Measurements from ENCODE around the gene ADGRG7.

ADGRG7 gene

DNA sequence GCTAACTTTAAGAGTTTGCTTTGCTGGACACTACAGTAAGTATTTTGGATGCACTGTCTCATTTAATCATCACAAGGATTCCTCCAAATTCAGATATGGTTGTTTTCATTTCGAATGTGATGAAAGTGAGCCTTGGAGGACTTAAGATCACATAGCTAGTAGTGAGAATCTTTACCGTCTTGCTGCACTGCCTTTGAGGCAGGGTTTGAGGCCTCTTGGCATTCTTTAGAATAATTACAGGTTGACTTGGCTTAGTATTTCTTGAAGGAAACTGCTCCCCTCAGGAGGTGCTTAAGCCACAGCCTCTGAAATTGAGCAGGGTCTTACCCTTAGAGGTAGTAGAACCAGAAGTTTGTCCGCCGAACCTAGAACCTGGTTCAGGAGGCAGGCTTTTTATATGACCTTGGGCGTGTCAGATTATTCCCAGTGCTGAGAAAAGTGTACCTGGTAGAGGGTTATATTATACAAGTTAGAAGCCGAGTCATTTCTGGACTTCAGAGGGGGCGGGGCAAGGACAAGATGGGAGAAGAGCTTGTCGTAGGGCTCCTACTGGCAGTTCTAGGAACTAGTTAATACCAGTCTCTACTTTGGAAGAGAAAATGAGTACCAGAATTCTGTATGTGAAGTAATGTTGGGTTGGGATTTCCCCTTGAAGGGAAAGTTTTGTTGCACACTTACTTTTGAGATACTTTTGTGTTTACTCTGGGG is 101.0 kb downstream of the ADGRG7 start:
- Histone ChIP-seq H3K4me1 (ENCODE audit: control insufficient read depth, insufficient read depth, low read length) (no peaks in the 10 kb centered on the region), H3K36me3 (ENCODE audit: control insufficient read depth, insufficient read depth, low read length) (peaks cover 6% of the 10 kb centered on the region)

DNA sequence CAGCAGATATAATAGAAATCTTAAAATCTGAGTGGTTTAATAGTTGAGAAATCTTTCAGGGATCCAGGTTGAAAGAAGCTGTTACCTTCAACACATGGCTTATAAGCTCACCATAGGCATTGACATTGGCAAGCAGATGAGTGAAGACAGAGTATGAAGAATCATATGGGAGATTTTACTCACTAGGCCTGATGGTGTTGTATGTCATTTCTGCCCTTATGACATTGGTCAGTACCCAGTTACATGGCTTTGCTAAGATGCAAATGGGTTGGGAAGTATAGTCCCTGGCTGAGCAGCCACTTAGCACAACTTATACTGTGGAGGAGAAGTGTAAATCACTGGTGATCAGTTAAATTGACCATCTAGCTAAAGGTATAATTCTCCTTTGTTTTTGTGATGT is 105.8 kb downstream of the ADGRG7 start:
- peaks cover 13% of the 10 kb centered on the region for H3K36me3 ChIP-seq (ENCODE audit: control insufficient read depth, insufficient read depth, low read length)
- peaks cover 8% of the 10 kb centered on the region for H3K4me1 ChIP-seq (ENCODE audit: control insufficient read depth, insufficient read depth, low read length)

More for the DNA sequence above, 101.0 kb downstream of the ADGRG7 start:
- peak overlapping the region; percentile 83 for H3K27ac ChIP-seq (ENCODE audit: insufficient read depth, low read depth, low read length, poor library complexity, severe bottlenecking)
- no peaks in the 10 kb centered on the region for H3K9me3 ChIP-seq (ENCODE audit: control insufficient read depth, low read length)
- peak overlapping the region; percentile 60 for H3K4me3 ChIP-seq (ENCODE audit: insufficient read depth, low read depth, low read length)
- H3K27me3 ChIP-seq (ENCODE audit: control insufficient read depth, insufficient read depth, low read length, poor library complexity, severe bottlenecking) = peaks cover 30% of the 10 kb centered on the region
- 29 to 35% methylated on average over 8 of the region's 8 CpGs for WGBS, 2 experiments

DNA sequence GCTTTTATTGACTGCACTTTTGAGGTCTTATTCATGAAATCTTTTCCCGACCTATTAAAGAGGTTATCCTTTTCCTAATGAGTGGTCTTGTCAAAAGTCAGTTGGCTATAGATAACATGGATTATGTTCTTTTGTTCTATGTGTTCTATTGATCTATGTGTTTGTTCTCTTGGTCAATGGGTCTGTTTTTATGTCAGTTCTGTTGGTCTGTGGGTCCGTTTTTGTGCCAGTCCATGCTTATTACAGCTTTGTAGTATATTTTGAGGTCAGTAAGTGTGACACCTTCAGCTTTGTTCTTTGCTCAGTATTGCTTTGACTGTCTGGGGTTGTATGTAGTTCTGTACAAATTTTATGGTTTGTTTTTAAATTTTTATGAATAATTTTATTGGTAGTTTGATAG is 107.7 kb downstream of the ADGRG7 start:
- H3K36me3 ChIP-seq (ENCODE audit: control insufficient read depth, insufficient read depth, low read length) = peaks cover 23% of the 10 kb centered on the region
- H3K4me3 ChIP-seq (ENCODE audit: insufficient read depth, low read depth, low read length) = no peak overlapping the region
- WGBS, 2 experiments = 86 to 90% methylated on average over 2 of the region's 2 CpGs
- H3K4me1 ChIP-seq (ENCODE audit: control insufficient read depth, insufficient read depth, low read length) = peaks cover 8% of the 10 kb centered on the region
- H3K9me3 ChIP-seq (ENCODE audit: control insufficient read depth, low read length) = no peaks in the 10 kb centered on the region
- H3K27me3 ChIP-seq (ENCODE audit: control insufficient read depth, insufficient read depth, low read length, poor library complexity, severe bottlenecking) = no peaks in the 10 kb centered on the region
- no peak overlapping the region for H3K27ac ChIP-seq (ENCODE audit: insufficient read depth, low read depth, low read length, poor library complexity, severe bottlenecking)

More for the DNA sequence above, 105.8 kb downstream of the ADGRG7 start:
- Histone ChIP-seq H3K27me3 (ENCODE audit: control insufficient read depth, insufficient read depth, low read length, poor library complexity, severe bottlenecking) (no peaks in the 10 kb centered on the region), H3K4me3 (ENCODE audit: insufficient read depth, low read depth, low read length) (no peak overlapping the region), H3K27ac (ENCODE audit: insufficient read depth, low read depth, low read length, poor library complexity, severe bottlenecking) (no peak overlapping the region), H3K9me3 (ENCODE audit: control insufficient read depth, low read length) (no peaks in the 10 kb centered on the region)

DNA sequence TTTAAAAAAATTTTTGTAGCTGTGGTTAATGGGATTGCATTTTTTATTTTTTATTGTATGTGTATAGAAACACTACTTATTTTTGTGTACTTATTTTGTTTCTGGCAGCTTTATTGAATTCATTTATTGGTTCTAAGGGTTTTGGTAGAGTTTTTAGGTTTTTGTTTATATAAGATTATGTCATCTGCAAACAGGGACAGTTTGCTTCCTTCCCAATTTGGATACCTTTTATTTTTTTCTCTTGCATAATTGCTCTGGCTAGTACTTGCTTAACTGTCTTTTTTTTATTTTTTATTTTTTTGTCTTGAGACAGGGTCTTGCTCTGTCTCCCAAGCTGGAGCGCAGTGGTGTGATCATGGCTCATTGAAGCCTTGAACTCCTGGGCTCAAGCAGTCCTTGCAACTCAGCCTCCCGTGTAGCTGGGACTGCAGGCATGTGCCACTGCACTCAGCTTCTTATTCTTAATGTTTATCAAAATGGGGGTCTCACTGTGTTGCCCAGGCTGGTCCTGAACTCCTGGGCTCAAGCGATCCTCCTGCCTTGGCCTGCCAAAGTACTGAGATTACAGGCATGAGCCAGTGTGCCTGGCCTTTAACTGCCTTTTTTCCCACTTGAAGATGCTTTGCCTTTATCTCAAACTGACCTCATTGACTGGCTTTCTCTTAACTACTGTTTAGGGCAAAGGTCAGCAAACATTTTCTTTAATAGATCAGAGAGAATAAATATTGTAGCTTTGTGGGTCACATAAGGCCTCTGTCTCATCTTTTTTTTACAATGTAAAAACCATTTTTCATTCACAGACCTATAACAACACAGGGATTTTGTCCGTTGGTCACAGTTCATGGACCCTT is 108.5 kb downstream of the ADGRG7 start:
- 94% methylated on average over 4 of the region's 4 CpGs for WGBS, 2 experiments
- H3K9me3 ChIP-seq (ENCODE audit: control insufficient read depth, low read length) = no peaks in the 10 kb centered on the region
- no peak overlapping the region for H3K27ac ChIP-seq (ENCODE audit: insufficient read depth, low read depth, low read length, poor library complexity, severe bottlenecking)
- peaks cover 8% of the 10 kb centered on the region for H3K4me1 ChIP-seq (ENCODE audit: control insufficient read depth, insufficient read depth, low read length)
- no peaks in the 10 kb centered on the region for H3K27me3 ChIP-seq (ENCODE audit: control insufficient read depth, insufficient read depth, low read length, poor library complexity, severe bottlenecking)
- no peak overlapping the region for H3K4me3 ChIP-seq (ENCODE audit: insufficient read depth, low read depth, low read length)
- H3K36me3 ChIP-seq (ENCODE audit: control insufficient read depth, insufficient read depth, low read length) = peaks cover 27% of the 10 kb centered on the region

DNA sequence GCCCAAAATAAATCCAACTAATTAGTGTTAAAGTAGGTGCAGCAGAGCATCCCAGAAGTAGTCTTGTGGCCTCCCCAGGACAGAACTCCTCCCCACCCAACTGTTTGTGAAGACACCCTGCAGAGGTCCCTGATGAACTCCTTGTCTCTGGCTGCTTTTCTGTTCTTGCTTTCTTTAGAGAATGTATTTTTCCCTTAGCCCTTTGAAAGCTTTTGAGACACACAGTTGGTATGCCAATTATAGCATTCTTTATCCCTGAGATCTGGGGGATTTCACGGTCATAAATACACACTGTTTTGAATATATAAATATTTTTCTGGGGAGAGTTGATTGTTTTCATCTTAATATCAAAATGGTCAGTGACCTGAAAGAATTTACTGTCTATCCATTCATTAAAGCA is 109.7 kb downstream of the ADGRG7 start:
- peaks cover 27% of the 10 kb centered on the region for H3K36me3 ChIP-seq (ENCODE audit: control insufficient read depth, insufficient read depth, low read length)
- peaks cover 8% of the 10 kb centered on the region for H3K4me1 ChIP-seq (ENCODE audit: control insufficient read depth, insufficient read depth, low read length)
- H3K9me3 ChIP-seq (ENCODE audit: control insufficient read depth, low read length) = no peaks in the 10 kb centered on the region
- no peak overlapping the region for H3K4me3 ChIP-seq (ENCODE audit: insufficient read depth, low read depth, low read length)
- WGBS, 2 experiments = no CpG with 5 or more reads among the region's 1 CpG
- no peaks in the 10 kb centered on the region for H3K27me3 ChIP-seq (ENCODE audit: control insufficient read depth, insufficient read depth, low read length, poor library complexity, severe bottlenecking)
- no peak overlapping the region for H3K27ac ChIP-seq (ENCODE audit: insufficient read depth, low read depth, low read length, poor library complexity, severe bottlenecking)

DNA sequence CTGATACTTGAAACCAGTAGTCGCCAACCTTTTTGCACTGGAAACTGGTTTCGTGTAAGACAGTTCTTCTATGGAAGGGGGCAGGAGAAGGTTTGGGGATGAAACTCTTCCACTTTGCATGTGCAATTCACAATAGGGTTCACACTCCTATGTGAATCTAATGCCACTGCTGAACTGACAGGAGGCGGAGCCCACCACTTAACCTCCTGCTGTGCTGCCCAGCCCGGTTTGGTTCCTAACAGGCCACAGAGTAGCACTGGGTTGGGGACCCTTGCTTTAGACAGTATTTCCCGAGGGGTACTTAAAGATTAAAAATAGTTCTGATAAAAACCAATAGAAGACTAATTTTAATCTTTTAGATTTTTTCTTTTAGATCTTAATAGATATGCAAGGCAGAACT is 111.0 kb downstream of the ADGRG7 start:
- H3K4me3 ChIP-seq (ENCODE audit: insufficient read depth, low read depth, low read length) = no peak overlapping the region
- no peak overlapping the region for H3K27ac ChIP-seq (ENCODE audit: insufficient read depth, low read depth, low read length, poor library complexity, severe bottlenecking)
- peaks cover 21% of the 10 kb centered on the region for H3K36me3 ChIP-seq (ENCODE audit: control insufficient read depth, insufficient read depth, low read length)

DNA sequence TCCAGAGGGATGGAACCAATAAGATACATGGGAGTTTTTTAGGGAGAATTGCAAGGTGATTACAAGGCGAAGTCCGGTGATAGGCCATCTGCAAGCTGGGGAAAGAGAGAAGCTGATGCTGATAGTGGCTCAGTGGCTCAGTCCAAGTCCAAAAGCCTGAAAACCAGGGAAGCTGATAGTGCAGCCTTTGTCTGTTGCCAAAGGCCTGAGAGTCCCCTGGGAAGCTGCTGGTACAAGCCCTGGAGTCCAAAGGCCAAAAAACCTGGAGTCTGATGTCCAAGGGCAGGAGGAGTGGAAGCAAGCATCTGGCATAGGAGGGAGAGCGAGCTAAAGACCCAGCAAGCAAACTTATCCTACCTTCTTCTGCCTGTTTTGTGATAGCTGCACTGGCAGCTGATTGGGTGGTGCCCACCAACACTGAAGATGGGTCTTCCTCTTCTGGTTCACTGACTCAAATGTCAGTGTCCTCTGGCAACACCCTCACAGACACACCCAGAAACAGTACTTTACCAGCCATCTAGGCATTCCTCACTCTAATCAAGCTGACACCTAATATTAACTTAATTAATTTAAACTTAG is 116.6 kb downstream of the ADGRG7 start:
- no peaks in the 10 kb centered on the region for H3K27me3 ChIP-seq (ENCODE audit: control insufficient read depth, insufficient read depth, low read length, poor library complexity, severe bottlenecking)
- no peak overlapping the region for H3K27ac ChIP-seq (ENCODE audit: insufficient read depth, low read depth, low read length, poor library complexity, severe bottlenecking)
- no peaks in the 10 kb centered on the region for H3K4me1 ChIP-seq (ENCODE audit: control insufficient read depth, insufficient read depth, low read length)
- WGBS, 2 experiments = 97 to 99% methylated on average over 3 of the region's 3 CpGs
- H3K9me3 ChIP-seq (ENCODE audit: control insufficient read depth, low read length) = no peaks in the 10 kb centered on the region
- peaks cover 20% of the 10 kb centered on the region for H3K36me3 ChIP-seq (ENCODE audit: control insufficient read depth, insufficient read depth, low read length)
- H3K4me3 ChIP-seq (ENCODE audit: insufficient read depth, low read depth, low read length) = no peak overlapping the region

More for the DNA sequence above, 111.0 kb downstream of the ADGRG7 start:
- Histone ChIP-seq H3K9me3 (ENCODE audit: control insufficient read depth, low read length) (no peaks in the 10 kb centered on the region), H3K4me1 (ENCODE audit: control insufficient read depth, insufficient read depth, low read length) (peaks cover 8% of the 10 kb centered on the region), H3K27me3 (ENCODE audit: control insufficient read depth, insufficient read depth, low read length, poor library complexity, severe bottlenecking) (no peaks in the 10 kb centered on the region)
- WGBS, 2 experiments = 47 to 49% methylated on average over 4 of the region's 5 CpGs

DNA sequence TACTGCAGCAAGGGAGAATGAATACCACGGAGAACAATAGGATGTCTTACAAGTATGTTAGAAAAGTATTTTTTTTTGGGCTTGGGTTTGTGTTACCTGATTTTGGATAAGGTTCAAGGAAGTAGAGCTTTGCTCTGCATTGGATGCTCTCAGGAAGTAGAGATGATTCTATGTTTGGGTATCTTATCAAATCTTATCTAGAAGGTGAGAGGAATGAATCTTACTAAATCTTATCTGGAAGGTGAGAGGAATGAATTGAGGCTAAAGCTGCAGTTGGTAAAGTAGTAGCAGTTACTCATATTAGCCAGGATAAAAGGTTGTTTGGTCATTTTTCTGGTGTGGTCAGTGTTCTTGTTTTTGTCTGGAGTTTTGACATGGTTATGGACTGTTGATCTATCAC is 117.3 kb downstream of the ADGRG7 start:
- WGBS, 2 experiments = 96 to 100% methylated on average over 1 of the region's 1 CpG
- peaks cover 16% of the 10 kb centered on the region for H3K36me3 ChIP-seq (ENCODE audit: control insufficient read depth, insufficient read depth, low read length)
- H3K4me3 ChIP-seq (ENCODE audit: insufficient read depth, low read depth, low read length) = no peak overlapping the region

DNA sequence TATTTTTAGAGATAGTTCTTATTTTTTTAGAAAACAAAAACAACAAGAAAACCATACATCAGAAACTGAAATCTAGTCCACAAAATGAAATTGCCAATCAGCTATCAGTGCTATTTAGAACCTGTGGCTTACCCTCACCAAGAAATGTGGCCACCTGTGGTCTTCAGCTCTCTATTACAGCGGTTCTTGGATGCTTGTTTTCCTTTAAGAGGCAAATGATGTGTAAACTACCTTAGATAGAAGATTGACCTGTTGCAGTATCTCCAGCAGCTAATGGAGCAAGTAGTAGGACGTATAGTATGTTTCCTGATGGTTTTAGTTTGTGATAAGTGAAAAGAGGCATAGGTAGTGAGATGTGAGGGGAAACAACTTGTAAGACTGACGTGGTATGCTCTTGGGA is 121.1 kb downstream of the ADGRG7 start:
- H3K27me3 ChIP-seq (ENCODE audit: control insufficient read depth, insufficient read depth, low read length, poor library complexity, severe bottlenecking) = no peaks in the 10 kb centered on the region
- H3K36me3 ChIP-seq (ENCODE audit: control insufficient read depth, insufficient read depth, low read length) = peaks cover 9% of the 10 kb centered on the region
- no peak overlapping the region for H3K4me3 ChIP-seq (ENCODE audit: insufficient read depth, low read depth, low read length)
- H3K27ac ChIP-seq (ENCODE audit: insufficient read depth, low read depth, low read length, poor library complexity, severe bottlenecking) = no peak overlapping the region
- no peaks in the 10 kb centered on the region for H3K9me3 ChIP-seq (ENCODE audit: control insufficient read depth, low read length)
- 87 to 89% methylated on average over 3 of the region's 3 CpGs for WGBS, 2 experiments
- no peaks in the 10 kb centered on the region for H3K4me1 ChIP-seq (ENCODE audit: control insufficient read depth, insufficient read depth, low read length)

More for the DNA sequence above, 117.3 kb downstream of the ADGRG7 start:
- H3K27me3 ChIP-seq (ENCODE audit: control insufficient read depth, insufficient read depth, low read length, poor library complexity, severe bottlenecking) = no peaks in the 10 kb centered on the region
- no peaks in the 10 kb centered on the region for H3K4me1 ChIP-seq (ENCODE audit: control insufficient read depth, insufficient read depth, low read length)
- H3K27ac ChIP-seq (ENCODE audit: insufficient read depth, low read depth, low read length, poor library complexity, severe bottlenecking) = no peak overlapping the region
- no peaks in the 10 kb centered on the region for H3K9me3 ChIP-seq (ENCODE audit: control insufficient read depth, low read length)

DNA sequence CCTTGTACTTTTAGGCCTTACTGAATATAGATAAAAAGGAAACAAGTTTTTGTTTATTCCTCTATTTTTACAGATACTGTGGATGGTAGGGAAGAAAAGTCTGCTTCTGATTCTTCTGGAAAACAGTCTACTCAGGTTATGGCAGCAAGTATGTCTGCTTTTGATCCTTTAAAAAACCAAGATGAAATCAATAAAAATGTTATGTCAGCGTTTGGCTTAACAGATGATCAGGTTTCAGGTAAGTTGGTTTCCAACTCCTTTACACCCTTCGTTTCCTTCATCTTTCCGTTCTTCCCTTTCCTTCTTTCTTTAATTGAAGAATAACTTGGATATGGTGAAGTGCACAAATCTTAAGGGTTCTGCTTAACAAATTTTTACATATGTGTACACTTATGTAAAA is 123.0 kb downstream of the ADGRG7 start:
- H3K36me3 ChIP-seq (ENCODE audit: control insufficient read depth, insufficient read depth, low read length) = peaks cover 12% of the 10 kb centered on the region
- H3K27me3 ChIP-seq (ENCODE audit: control insufficient read depth, insufficient read depth, low read length, poor library complexity, severe bottlenecking) = no peaks in the 10 kb centered on the region
- H3K4me1 ChIP-seq (ENCODE audit: control insufficient read depth, insufficient read depth, low read length) = peaks cover 3% of the 10 kb centered on the region
- H3K9me3 ChIP-seq (ENCODE audit: control insufficient read depth, low read length) = no peaks in the 10 kb centered on the region
- H3K27ac ChIP-seq (ENCODE audit: insufficient read depth, low read depth, low read length, poor library complexity, severe bottlenecking) = no peak overlapping the region
- no peak overlapping the region for H3K4me3 ChIP-seq (ENCODE audit: insufficient read depth, low read depth, low read length)
- 88 to 93% methylated on average over 2 to 3 of the region's 3 CpGs for WGBS, 2 experiments
